Right renal pelvis (tissue), 4 donors: ENCODE results near the gene EEF1B2. TPM values are rescaled to one million over a fixed set of nuclear protein-coding genes. Genes with fewer than 3 reads are reported as not detected.
A peak's percentile ranks its signal among the peaks of the same experiment; 100 is the strongest.
"Not testable (repeated sequence)": the region's sequence is repeated elsewhere in the genome, so short reads cannot be mapped to it uniquely, and the experiment has no call there.

ENCODE experiments used
- DNase-seq, 4 donors: peaks; one replicate each; pipeline ENCODE4 v3.0.0-alpha.2; 2013; ENCODE audit warnings: low read depth in 4 of 4, low spot score in 3 of 4, missing footprints in 1 of 4
- polyA plus RNA-seq, 4 donors: library from polyadenylated mRNA; unstranded; fragments of 120-200 nt; gene quantifications; one replicate each; pipeline ENCODE4 v1.2.1, GENCODE V29; 2013; ENCODE audit not compliant: insufficient read length in 4 of 4

EEF1B2 gene
- polyA plus RNA-seq = 100 to 1,000 TPM; 594 to 648 (median 613) TPM

GRCh38 chr2:206159346-206160124 is at the start of gene EEF1B2, which contains the start of gene NDUFS1:
TSS of gene EEF1B2 (plus strand) at chr2:206159895. CDS start at chr2:206159980, 85 bp downstream.
TSS of gene NDUFS1 (minus strand) at chr2:206159444. CDS start at chr2:206153678, 5,766 bp downstream.
- DNase-seq = peak; percentile 95 to 98 (median 96)

GRCh38 chr2:206112108-206112507 is 47.6 kb upstream of the EEF1B2 start:
- DNase-seq = no peak

GRCh38 chr2:206112846-206113547 is 46.7 kb upstream of the EEF1B2 start:
- DNase-seq = no peak

DNA sequence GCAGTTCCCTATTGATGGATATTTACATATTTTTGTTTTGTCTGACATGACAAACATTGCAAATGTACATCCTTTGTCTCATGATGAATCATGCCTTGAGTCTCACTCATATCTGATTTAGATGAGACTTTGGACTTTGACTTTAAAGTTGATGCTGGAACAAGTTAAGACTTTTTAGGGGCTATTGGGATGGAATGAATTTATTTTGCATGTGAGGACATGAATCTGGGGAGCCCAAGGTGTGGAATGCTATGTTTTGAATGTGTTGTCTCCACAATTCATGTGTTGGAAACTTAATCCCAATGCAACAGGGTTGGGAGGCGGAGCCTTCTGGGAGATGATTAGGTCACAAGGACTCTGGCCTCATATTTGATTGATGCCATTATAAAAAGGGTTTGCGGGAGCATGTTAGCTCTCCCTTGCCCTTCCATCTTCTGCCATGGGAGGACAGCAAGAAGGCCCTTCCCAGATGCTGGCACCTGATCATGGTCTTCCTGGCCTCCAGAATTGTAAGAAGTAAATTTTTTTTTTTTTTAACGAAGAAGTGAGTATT is 44.6 kb upstream of the EEF1B2 start:
- no peak for DNase-seq

GRCh38 chr2:206116278-206116677 is 43.4 kb upstream of the EEF1B2 start:
- no peak for DNase-seq

- DNase-seq = not testable (repeated sequence)
These were observed 37.1 kb upstream of the EEF1B2 start for GRCh38 chr2:206122569-206122968.

DNA sequence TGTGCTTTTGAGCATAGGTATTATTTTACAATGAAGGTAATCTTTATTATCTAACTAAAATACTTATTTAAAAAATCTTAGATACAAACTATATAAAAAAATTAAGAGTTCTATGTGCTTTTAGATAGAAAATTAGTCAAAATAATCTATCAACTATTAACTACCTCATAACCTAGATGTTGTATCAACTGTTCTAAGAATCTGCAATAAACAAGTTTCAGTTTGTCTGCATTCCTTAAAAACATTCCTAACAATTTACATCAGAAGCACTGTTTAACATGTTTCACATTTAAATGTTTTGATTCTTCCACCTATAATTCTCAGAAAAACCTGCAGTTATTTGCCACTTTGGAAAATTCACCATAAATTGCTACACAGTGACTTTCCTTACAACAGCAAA is 33.8 kb upstream of the EEF1B2 start:
- DNase-seq = no peak

- no peak for DNase-seq
These were observed 32.0 kb upstream of the EEF1B2 start for GRCh38 chr2:206127656-206128055.

GRCh38 chr2:206143451-206143850 is 16.2 kb upstream of the EEF1B2 start:
- no peak for DNase-seq

- DNase-seq = no peak
These were observed 15.3 kb upstream of the EEF1B2 start for GRCh38 chr2:206144383-206144782.

DNA sequence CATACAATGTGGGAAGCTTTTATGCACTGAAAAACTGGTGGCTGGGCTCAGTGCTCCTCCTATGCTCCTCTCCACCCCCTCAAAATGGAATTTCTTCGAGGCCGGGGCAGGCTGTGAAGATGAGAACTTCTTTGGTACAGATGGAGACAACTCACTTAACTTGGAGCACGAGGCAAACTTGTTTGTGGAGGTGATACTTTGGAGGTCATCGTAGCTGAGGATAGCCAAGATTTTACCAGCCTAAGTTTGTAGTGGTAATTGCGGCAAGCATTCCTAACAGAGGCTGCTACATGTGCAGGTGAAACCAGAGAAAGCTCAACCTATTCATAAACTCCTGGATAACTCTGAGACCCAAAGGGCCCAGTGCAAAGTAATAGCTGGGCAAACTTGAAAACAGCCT is 14.0 kb upstream of the EEF1B2 start:
- no peak for DNase-seq

DNA sequence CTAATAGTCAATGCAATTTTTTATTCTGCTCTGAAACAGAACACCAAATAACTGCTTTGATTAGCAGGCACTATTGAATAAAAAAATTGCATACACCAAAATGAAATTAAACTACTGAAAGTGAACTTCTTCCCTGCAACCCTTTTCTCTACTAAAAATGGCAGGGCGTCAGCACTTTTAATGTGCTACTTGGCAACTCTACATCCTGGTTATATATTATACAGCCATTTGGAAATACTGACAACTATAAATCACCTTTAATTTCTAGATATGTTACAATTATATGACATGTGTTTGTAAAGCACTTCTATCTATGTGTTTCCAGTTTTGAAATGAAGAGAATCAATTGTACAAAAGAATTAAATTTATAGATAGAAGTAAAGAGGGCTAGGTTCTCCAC is 10.4 kb upstream of the EEF1B2 start:
- no peak for DNase-seq

DNA sequence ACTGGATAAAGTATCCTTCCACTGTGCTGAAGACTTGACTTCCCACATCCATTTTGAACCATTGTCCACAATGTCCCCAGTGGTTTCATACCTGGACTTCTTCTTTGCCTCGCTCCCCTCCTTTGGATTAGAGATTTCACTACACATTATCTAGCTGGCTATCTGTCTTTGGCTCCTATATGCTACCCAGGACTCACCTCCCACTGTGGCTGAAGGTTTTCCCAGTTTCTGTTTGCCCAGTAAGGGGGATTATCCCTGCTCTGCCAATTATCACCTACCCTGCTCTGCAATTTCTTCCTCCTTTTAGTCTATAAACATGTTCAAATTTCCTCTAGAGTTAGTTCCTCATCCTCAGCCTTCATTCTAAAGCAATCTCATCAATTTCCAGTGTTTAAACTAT is 9.5 kb upstream of the EEF1B2 start:
- DNase-seq = no peak

GRCh38 chr2:206150631-206151030 is 9.1 kb upstream of the EEF1B2 start:
- DNase-seq = no peak

- no peak for DNase-seq
These were observed 5.5 kb upstream of the EEF1B2 start for GRCh38 chr2:206154197-206154596.

- not testable (repeated sequence) for DNase-seq
These were observed 2.7 kb upstream of the EEF1B2 start for GRCh38 chr2:206157014-206157413.

- peak in 2 of 4 donors; percentile 16 to 41 for DNase-seq
These were observed 941 bp upstream of the EEF1B2 start for GRCh38 chr2:206158563-206159345.

DNA sequence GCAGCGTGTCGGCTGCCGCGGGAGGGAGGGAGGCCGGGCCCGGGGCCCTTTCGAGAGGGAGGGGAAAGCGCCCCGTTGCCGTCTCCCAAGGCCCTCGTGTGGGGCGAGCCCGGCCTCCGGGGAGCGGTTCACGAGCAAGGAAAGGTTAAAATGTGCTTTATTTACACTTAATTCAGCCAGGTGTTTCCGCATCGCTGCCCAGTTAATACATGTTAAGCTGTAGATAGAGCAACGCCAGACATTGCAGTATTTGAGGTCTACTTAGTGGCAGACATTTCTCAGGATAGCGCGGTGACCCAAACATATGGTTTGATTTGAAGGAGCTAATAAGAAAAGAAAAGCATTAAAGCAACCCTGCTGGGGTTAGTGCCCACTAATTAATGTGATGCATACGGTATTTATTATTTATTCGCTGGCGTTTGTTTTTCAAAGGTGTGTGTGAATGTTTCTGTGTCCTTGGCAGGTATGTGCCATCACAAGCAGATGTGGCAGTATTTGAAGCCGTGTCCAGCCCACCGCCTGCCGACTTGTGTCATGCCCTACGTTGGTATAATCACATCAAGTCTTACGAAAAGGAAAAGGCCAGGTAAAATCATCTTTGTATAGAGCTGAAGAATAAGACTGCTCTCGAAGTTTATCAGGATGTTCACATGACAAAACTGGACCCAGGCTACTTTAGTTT is 571 bp downstream of the EEF1B2 start:
- no peak for DNase-seq

DNA sequence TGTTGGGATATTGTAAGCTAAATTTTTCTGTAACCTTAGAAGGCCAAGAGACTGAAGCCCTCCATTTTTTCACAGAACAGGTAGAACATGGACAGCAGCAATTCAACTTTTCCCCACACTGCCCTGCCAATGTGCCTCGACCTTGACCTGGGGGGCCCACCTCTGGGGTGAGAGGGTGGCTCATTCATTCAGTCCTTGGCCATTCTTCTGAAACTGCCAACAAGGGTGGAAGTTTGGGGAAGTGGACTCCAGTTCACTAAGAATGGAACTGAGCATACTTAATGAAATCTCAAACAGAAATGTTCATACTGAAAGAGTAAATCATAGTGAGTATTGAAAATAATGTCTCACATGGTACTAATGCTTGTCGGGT is 1.1 kb downstream of the EEF1B2 start:
- DNase-seq = no peak

DNA sequence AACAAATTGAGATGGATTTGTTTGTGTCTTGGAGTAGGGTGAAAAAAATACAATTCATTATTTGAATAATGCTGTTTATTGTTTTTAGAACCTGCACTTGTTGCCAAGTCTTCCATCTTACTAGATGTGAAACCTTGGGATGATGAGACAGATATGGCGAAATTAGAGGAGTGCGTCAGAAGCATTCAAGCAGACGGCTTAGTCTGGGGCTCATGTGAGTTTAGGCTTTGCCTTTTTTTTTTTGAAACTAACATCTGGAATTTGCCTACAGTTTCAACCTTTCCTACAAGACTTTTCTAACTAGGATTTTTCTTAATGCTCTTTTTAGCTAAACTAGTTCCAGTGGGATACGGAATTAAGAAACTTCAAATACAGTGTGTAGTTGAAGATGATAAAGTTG is 2.7 kb downstream of the EEF1B2 start:
- not testable (repeated sequence) for DNase-seq
